ENCODE data around the gene NUDT7.

Gene NUDT7

GRCh38 chr16:77782694-77783093 lies 60.4 kb downstream of the NUDT7 start:
- DNase-seq: no peak

DNA sequence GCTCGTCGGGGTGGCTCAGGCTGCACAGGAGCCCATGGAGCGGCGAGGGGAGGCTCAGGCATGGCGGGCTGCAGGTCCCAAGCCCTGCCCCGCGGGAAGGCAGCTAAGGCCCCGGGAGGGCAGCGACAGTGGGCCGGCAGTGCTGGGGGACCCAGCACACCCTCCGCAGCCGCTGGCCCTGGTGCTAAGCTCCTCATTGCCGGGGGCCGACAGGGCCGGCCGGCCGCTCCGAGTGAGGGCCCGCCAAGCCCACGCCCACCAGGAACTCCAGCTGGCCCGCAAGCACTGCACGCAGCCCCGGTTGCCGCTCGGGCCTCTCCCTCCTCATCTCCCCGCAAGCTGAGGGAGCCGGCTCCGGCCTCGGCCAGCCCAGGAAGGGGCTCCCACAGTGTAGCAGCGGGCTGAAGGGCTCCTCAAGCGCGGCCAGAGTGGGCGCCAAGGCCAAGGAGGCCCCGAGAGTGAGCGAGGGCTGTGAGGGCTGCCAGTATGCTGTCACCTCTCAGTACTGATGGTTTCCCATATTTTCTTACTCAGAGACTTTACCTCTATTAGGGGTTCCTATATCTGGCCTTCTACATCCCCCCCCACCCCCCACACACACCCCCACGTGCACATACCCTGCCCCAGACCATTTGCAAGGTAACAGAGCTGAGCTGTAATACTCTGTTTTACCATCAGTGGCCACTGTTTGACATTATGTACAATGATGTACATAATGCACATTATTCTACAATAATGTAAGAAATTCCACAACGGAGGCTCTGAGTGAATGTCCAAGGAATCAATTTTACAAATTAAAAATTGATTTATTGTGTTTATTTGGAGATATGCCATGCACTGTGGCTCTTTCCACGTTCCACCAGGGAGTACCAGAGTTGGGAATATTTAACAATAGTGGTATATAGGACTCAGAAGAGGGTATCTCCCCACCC lies 62.4 kb downstream of the NUDT7 start:
- no peak for DNase-seq

DNA sequence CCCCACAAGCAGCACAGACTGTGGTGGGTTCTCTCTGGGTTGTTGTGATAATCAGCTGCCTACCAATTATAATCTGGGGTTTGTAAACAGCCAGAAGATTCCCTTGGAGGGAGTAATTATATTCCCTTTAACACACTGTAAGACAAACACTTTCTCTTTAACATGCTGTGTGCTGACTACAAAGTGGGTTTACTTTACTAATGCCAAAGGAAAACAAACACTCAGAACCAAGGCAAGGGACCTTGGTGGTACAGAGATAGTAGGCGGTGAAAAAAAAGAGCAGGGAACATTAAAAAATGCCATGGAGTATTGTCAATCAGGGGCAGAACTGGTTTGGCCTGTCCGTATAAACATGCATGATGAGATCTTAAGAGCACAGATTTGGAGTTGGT lies 63.1 kb downstream of the NUDT7 start:
- DNase-seq: no peak

DNA sequence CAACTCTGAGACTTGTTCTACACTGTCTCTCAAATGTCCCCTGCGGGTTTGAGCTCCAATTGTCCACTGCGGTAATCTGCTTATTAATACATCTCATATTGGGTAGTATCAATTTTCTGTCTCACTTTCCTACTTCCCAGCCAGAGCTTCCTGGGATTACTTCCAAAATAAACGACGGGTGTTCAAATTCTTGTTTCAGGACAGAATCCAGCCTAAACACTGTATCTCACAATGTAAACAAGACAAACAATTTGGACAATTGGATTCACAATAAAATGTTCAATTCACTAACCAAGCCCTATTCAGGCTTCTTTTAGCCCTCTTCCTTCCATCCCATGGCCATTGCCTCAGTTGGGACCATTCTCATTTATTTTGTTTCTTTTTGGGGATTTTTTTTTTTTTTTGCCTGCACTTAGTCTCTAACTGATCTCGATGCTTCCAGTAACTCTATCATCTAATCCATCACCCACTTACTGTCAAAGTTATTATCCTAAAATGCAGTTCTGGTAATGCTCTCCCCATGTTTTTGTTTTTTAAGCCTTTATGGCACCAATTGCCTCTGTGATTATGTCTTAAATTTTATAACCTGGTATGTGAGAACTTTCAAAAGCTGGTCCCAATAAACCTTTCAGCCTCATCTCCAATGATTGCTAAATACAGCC lies 64.0 kb downstream of the NUDT7 start:
- no peak for DNase-seq

- no peak for DNase-seq
Measured at GRCh38 chr16:77787452-77787851, 65.1 kb downstream of the NUDT7 start.

- DNase-seq: no peak
Measured at GRCh38 chr16:77788181-77789084, 66.1 kb downstream of the NUDT7 start, which contains the start of gene VAT1L. Gene VAT1L, plus strand, starts transcription at chr16:77788564. Its CDS starts 119 bp downstream, at chr16:77788683.

GRCh38 chr16:77789085-77790008 lies 67.0 kb downstream of the NUDT7 start:
- DNase-seq: no peak

GRCh38 chr16:77790009-77790372 lies 67.7 kb downstream of the NUDT7 start:
- no peak for DNase-seq

DNA sequence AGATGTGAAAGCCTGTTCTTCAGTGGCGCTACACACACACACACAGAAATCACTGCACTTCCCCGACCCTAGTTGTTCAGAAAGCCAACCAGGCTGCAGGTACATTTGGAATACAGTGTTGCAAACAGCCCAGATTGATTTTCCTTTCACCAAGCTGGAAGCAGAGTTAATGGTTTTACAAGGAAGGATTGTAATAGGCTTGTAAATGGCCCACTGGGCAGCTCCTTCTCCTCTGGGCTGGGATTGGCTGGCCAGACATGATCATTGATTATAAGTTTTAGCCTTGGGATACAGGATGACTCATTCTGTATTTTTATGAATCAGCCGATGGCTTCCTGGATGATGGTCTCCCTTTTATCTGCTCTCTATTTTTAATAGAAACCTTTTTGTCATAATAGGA lies 68.6 kb downstream of the NUDT7 start:
- no peak for DNase-seq

All from activated naive CD4-positive, alpha-beta T cell treated with anti-CD3 and anti-CD28 coated beads, Interleukin-2, amount 50 U/mL, for 16 hours (primary cell).